Psoas muscle (tissue), 8 donors: ENCODE results near the gene CCDC91. TPM values are rescaled to one million over a fixed set of nuclear protein-coding genes. Genes with fewer than 3 reads are reported as not detected.

ENCODE experiments used
- ATAC-seq, 4 donors: fragments of 200-7000 bp; cut with Tn5 transposase; one replicate each; pipeline ENCODE4 v1.9.1; 2020; ENCODE audit warnings: moderate library complexity in 3 of 4, mild to moderate bottlenecking in 2 of 4
- DNase-seq, 2 donors: peaks; one replicate each; pipeline ENCODE4 v3.0.0-alpha.2; 2020
- H3K27ac ChIP-seq: fragments of 200-600 bp; one replicate; pipeline ENCODE4 v1.8.0; 2022
- H3K27me3 ChIP-seq, 3 donors: fragments of 200-600 bp in 1 of 3; one replicate each; pipeline versions ENCODE4 v1.6.1 to v1.8.0; 2013 to 2022; ENCODE audit warnings: low read length in 2 of 3, mild to moderate bottlenecking in 2 of 3, moderate library complexity in 1 of 3; ENCODE audit not compliant: insufficient read depth in 3 of 3
- H3K36me3 ChIP-seq, 2 donors: fragments of 200-600 bp in 1 of 2; one replicate each; pipeline versions ENCODE4 v1.6.1 to v1.8.0; 2013 to 2022; ENCODE audit warnings: low read depth in 1 of 2, mild to moderate bottlenecking in 1 of 2, moderate library complexity in 1 of 2; ENCODE audit not compliant: insufficient read depth in 1 of 2
- H3K4me1 ChIP-seq: fragments of 200-600 bp; one replicate; pipeline ENCODE4 v1.8.0; 2022
- H3K4me3 ChIP-seq: fragments of 200-600 bp; one replicate; pipeline ENCODE4 v1.8.0; 2022; ENCODE audit warnings: mild to moderate bottlenecking
- H3K9me3 ChIP-seq: fragments of 200-600 bp; one replicate; pipeline ENCODE4 v1.8.0; 2022
- CTCF ChIP-seq: fragments of 200-600 bp; IDR thresholded peaks from one replicate; pipeline ENCODE4 v1.8.0; 2022; ENCODE audit warnings: antibody characterized with exemption
- WGBS, 3 donors: extraction: QIAGEN DNeasy Blood & Tissue Kit; methylation state at CpG; one replicate each; pipeline versions ENCODE4 v1.1.6 to v1.1.7; 2013; 5-methylcytosine and 5-hydroxymethylcytosine counted together
- intact Hi-C, 2 donors: fragments of 100-400 bp; cut with DNase I; formaldehyde crosslinking; loops; one replicate each; pipeline versions ENCODE4 v1.11.0 to v1.14.2; 2022
- polyA plus RNA-seq, 3 donors: library from polyadenylated mRNA; stranded (reverse); fragments of 200-250 nt; gene quantifications; one replicate each; pipeline ENCODE4 v1.2.3, GENCODE V29; 2013
- total RNA-seq, 4 donors: library from RNA; stranded (reverse); fragmentation: NEBNext Ultra II Directional in 2 of 4; extraction: Animal tissue kit (Norgen Biotek cat#: 25700) in 2 of 4; gene quantifications; one replicate each; pipeline versions ENCODE4 v1.2.1 to v1.2.4, GENCODE V29; 2021 to 2023
- donor health status: healthy with polysubstance abuse.
- donor health status: DM: no; HTN: no; CAD: no; lungs with moderate emphysema.
- donor health status: Bipolar disorder and iron deficiency.
- donor health status: healthy.
- donor health status: DM: yes; HTN: yes; CAD: no.
- donor health status: DM: no; HTN: no; CAD: no.
- donor health status: DM: no; HTN: no; CAD: no.
- donor health status: DM: yes; HTN: yes; CAD: no.

Gene CCDC91
- total and polyA plus RNA-seq, 7 donors: 18.4 to 47.2 (median 36.2) TPM

GRCh38 chr12:28294300-28294699, 104.0 kb downstream of the CCDC91 start:
- DNase-seq (no peak), ATAC-seq (no peak)
- Histone ChIP-seq H3K4me1 (no peaks in the 10 kb centered on the region), H3K36me3 (no peaks in the 10 kb centered on the region), H3K9me3 (peaks cover 24% of the 10 kb centered on the region), H3K27ac (no peak overlapping the region), H3K4me3 (no peak overlapping the region), H3K27me3 (no peaks in the 10 kb centered on the region)
- WGBS, 3 donors: 78 to 84% (median 82%) methylated on average over 6 of the region's 6 CpGs
- intact Hi-C loops: no loop called here
- no peak for TF ChIP-seq CTCF

- Histone ChIP-seq H3K9me3 (peaks cover 4% of the 10 kb centered on the region), H3K4me3 (no peak overlapping the region), H3K4me1 (no peaks in the 10 kb centered on the region), H3K27ac (no peak overlapping the region), H3K36me3 (no peaks in the 10 kb centered on the region), H3K27me3 (no peaks in the 10 kb centered on the region)
- intact Hi-C loops: no loop called here
- no peak for TF ChIP-seq CTCF
- DNase-seq (no peak), ATAC-seq (no peak)
- 98 to 100% (median 98%) methylated on average over 2 of the region's 2 CpGs for WGBS, 3 donors
Observed at GRCh38 chr12:28296287-28296686, 106.0 kb downstream of the CCDC91 start.

- no peak for TF ChIP-seq CTCF
- 96 to 98% (median 98%) methylated on average over 3 of the region's 3 CpGs for WGBS, 3 donors
- intact Hi-C loops: no loop called here
Observed at GRCh38 chr12:28303192-28303591, 112.9 kb downstream of the CCDC91 start.

GRCh38 chr12:28306535-28306934, 116.3 kb downstream of the CCDC91 start:
- Histone ChIP-seq H3K4me1 (no peaks in the 10 kb centered on the region), H3K4me3 (no peak overlapping the region), H3K36me3 (peaks cover 0 to 36% of the 10 kb centered on the region in 2 donors), H3K27ac (no peak overlapping the region), H3K9me3 (no peaks in the 10 kb centered on the region), H3K27me3 (no peaks in the 10 kb centered on the region)
- intact Hi-C loops: no loop called here
- ATAC-seq (no peak), DNase-seq (no peak)
- TF ChIP-seq CTCF: no peak
- WGBS, 3 donors: 95 to 96% (median 96%) methylated on average over 2 of the region's 2 CpGs

More at GRCh38 chr12:28303192-28303591, 112.9 kb downstream of the CCDC91 start:
- no peak for DNase-seq
- peaks cover 0 to 26% of the 10 kb centered on the region in 2 donors for H3K36me3 ChIP-seq
- no peaks in the 10 kb centered on the region for H3K27me3 ChIP-seq
- no peak overlapping the region for H3K27ac ChIP-seq
- H3K4me3 ChIP-seq: no peak overlapping the region
- H3K9me3 ChIP-seq: no peaks in the 10 kb centered on the region
- H3K4me1 ChIP-seq: no peaks in the 10 kb centered on the region
- ATAC-seq: no peak

GRCh38 chr12:28308891-28309290, 118.6 kb downstream of the CCDC91 start:
- intact Hi-C loops: no loop called here
- Histone ChIP-seq H3K27me3 (no peaks in the 10 kb centered on the region), H3K27ac (no peak overlapping the region), H3K4me1 (peaks cover 7% of the 10 kb centered on the region), H3K36me3 (peaks cover 0 to 36% of the 10 kb centered on the region in 2 donors), H3K4me3 (no peak overlapping the region), H3K9me3 (no peaks in the 10 kb centered on the region)
- DNase-seq (no peak), ATAC-seq (no peak)
- WGBS, 3 donors: 95 to 98% (median 96%) methylated on average over 2 of the region's 2 CpGs
- TF ChIP-seq CTCF: no peak
